IPS-20b (cell line): Measurements from ENCODE around the gene IPPK.

Experiments
- H3K27ac ChIP-seq: one replicate; pipeline ENCODE4 v1.5.1; 2013; ENCODE audit warnings: low read length
- H3K27me3 ChIP-seq: 2 replicates; pipeline ENCODE4 v1.6.1; 2013; ENCODE audit warnings: mild to moderate bottlenecking, low read length, inconsistent platforms; ENCODE audit not compliant: insufficient read depth
- H3K36me3 ChIP-seq: 2 replicates; pipeline ENCODE4 v1.6.1; 2013; ENCODE audit warnings: low read depth, mild to moderate bottlenecking, inconsistent platforms, low read length, moderate library complexity; ENCODE audit not compliant: insufficient read depth
- H3K4me1 ChIP-seq: 2 replicates; pipeline ENCODE4 v1.6.1; 2013; ENCODE audit warnings: mild to moderate bottlenecking, control low read depth, inconsistent platforms, low read length, moderate library complexity; ENCODE audit not compliant: insufficient read depth
- H3K4me3 ChIP-seq: 2 replicates; pipeline ENCODE4 v1.5.1; 2013; ENCODE audit warnings: mild to moderate bottlenecking, low read length, inconsistent platforms
- H3K9ac ChIP-seq: 2 replicates; pipeline ENCODE4 v1.6.1; 2013; ENCODE audit warnings: low read depth, mild to moderate bottlenecking, inconsistent platforms, low read length, moderate library complexity
- H3K9me3 ChIP-seq: 2 replicates; pipeline ENCODE4 v1.6.1; 2013; ENCODE audit warnings: mild to moderate bottlenecking, low read depth, low read length, inconsistent platforms; ENCODE audit not compliant: insufficient read depth

IPPK gene

DNA sequence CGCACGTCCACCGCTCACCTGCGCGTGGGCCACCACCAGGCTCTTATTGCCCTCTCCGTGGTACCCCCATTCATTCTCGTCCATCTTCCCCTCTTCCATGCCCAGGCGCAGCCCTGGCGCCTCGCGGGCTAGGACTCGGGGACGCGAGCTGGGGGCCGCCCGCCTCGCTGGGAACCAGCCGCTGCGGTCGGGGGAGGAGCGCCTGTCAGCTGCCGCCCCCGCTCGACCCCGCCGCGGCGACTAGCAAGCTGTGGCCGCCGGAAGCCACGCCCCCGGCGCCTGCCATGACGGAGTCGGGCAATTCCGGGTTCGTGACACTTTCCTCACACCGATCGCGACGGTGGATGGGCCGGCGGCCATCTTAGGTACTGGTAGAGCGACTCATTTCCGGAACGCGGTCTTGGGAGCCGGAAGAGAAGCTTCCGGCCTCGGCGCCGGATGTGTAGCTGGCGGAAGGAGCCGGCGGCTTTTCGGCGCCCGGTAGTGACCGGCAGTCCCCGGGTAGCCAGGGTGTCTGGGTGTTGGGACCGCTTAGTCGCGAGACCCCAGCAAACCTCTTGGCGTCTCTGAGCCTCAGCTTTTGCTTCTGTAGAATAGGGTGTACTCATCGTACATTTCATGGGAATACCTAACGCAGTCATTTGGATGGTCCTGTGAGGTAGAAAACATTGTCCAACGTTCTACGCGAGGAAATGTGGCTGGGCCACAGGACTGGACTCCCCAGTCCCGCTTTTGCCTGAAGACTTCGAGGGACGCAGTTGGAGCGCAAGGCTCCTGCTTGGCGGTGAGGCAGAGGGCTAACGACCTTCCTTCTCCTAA is at the start of gene IPPK:
Gene IPPK (minus strand): TSS at position 242 of the 819 bp plus-strand sequence. CDS start 143 bp downstream, at position 99.
- peaks cover 7% of the 10 kb centered on the region; the same call in 1 of the 2 replicates for H3K4me1 ChIP-seq
- H3K36me3 ChIP-seq: peaks cover 13% of the 10 kb centered on the region; the same call in 1 of the 2 replicates
- H3K9me3 ChIP-seq: no peaks in the 10 kb centered on the region
- H3K4me3 ChIP-seq: peak within 1 kb of the TSS; percentile 90
- H3K27me3 ChIP-seq: no peaks in the 10 kb centered on the region
- peak within 1 kb of the TSS; percentile 92 for H3K9ac ChIP-seq
- peak within 1 kb of the TSS; percentile 11 for H3K27ac ChIP-seq

DNA sequence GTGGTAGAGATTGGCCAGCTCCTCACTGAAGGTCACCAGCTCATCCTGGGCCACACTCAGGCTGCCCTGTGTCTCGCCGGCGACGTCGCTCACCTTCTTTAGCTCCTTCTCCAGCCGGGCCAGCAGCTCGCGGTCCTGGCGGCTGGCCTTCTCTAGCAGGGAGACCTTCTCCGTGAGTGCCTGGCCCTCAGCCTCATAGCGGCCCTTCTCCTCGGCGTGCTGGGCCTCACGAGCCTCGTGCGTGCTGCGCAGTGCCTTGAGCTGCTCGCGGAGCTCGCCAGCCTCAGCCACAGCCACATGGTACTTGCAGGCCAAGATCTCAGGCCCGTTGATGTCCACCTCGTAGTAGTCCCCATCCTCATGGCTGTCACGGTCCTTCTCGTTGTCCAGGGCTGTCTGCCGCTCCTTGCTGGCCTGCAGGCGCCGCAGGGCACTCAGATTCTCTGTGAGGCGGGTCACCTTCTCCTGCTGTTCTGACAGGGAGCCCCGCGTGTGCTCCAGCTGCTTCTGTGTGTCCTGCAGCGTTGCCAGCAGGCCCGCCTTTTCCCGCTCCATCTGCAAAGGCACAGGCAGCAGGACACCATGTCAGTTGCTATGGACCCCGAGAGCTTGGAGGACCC is 49.2 kb upstream of the IPPK start:
- H3K27ac ChIP-seq: no peak overlapping the region
- H3K4me1 ChIP-seq: no peaks in the 10 kb centered on the region
- peaks cover 85% of the 10 kb centered on the region for H3K36me3 ChIP-seq

GRCh38 chr9:92718086-92719001 is 48.4 kb upstream of the IPPK start:
- Histone ChIP-seq H3K27ac (no peak overlapping the region), H3K9me3 (no peaks in the 10 kb centered on the region), H3K4me1 (no peaks in the 10 kb centered on the region), H3K27me3 (no peaks in the 10 kb centered on the region), H3K36me3 (peaks cover 93% of the 10 kb centered on the region), H3K4me3 (no peak overlapping the region), H3K9ac (no peak overlapping the region)

More for the DNA sequence above, 49.2 kb upstream of the IPPK start:
- Histone ChIP-seq H3K9me3 (no peaks in the 10 kb centered on the region), H3K27me3 (no peaks in the 10 kb centered on the region), H3K9ac (no peak overlapping the region), H3K4me3 (no peak overlapping the region)

DNA sequence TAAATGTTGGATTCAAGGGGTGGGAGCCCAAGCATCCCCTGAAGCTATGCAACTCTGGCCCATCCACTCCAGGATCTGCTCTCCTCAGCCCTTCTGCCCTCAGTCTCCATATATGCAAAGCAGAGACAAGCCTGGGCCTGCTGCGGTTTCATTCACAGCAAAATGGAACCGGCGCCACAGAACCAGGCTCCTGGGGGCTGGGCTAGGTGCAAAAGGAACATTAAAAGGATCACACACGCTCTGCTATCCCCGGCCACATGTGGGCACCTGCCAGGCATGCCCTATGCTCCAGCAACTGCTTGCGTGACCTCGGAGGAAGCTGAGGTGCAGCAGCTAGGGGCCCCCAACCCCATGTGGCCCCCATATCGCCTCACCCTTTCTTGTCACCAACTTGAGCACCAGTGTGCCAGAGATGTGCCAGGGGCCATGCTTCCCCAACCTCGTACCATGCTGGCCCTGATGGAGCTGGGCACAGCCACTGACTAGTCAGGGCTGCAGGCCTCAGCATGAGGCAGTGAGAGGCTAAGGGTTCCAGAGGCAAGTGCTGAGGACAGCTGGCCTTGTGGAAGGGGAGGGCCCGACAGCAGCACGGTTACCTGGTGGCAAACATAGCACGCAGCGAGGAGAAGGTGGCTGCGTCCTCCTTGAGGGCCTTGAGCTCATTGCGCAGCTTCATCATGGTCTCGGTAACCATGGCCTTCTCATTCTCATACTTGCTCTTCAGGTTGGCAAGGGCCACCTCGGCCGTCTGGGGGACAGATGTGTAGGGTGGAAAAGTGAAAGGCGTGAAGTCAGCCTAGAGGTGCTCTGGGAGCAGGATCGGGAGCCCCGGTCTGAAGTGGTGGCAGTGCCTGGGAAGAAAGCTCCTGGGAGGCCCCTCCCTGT is 47.5 kb upstream of the IPPK start:
- H3K27me3 ChIP-seq: no peaks in the 10 kb centered on the region
- H3K4me3 ChIP-seq: no peak overlapping the region
- no peak overlapping the region for H3K27ac ChIP-seq
- H3K36me3 ChIP-seq: peaks cover 93% of the 10 kb centered on the region
- no peaks in the 10 kb centered on the region for H3K4me1 ChIP-seq
- no peak overlapping the region for H3K9ac ChIP-seq
- H3K9me3 ChIP-seq: no peaks in the 10 kb centered on the region

GRCh38 chr9:92716557-92716956 is 46.6 kb upstream of the IPPK start:
- H3K4me3 ChIP-seq: no peak overlapping the region
- H3K9me3 ChIP-seq: no peaks in the 10 kb centered on the region
- no peak overlapping the region for H3K27ac ChIP-seq
- peaks cover 85% of the 10 kb centered on the region for H3K36me3 ChIP-seq
- H3K27me3 ChIP-seq: no peaks in the 10 kb centered on the region
- H3K9ac ChIP-seq: no peak overlapping the region
- no peaks in the 10 kb centered on the region for H3K4me1 ChIP-seq

GRCh38 chr9:92715488-92716231 is 45.7 kb upstream of the IPPK start:
- H3K36me3 ChIP-seq: peaks cover 84% of the 10 kb centered on the region
- no peaks in the 10 kb centered on the region for H3K9me3 ChIP-seq
- H3K27me3 ChIP-seq: no peaks in the 10 kb centered on the region
- no peak overlapping the region for H3K27ac ChIP-seq
- H3K9ac ChIP-seq: no peak overlapping the region
- H3K4me3 ChIP-seq: no peak overlapping the region
- H3K4me1 ChIP-seq: no peaks in the 10 kb centered on the region

DNA sequence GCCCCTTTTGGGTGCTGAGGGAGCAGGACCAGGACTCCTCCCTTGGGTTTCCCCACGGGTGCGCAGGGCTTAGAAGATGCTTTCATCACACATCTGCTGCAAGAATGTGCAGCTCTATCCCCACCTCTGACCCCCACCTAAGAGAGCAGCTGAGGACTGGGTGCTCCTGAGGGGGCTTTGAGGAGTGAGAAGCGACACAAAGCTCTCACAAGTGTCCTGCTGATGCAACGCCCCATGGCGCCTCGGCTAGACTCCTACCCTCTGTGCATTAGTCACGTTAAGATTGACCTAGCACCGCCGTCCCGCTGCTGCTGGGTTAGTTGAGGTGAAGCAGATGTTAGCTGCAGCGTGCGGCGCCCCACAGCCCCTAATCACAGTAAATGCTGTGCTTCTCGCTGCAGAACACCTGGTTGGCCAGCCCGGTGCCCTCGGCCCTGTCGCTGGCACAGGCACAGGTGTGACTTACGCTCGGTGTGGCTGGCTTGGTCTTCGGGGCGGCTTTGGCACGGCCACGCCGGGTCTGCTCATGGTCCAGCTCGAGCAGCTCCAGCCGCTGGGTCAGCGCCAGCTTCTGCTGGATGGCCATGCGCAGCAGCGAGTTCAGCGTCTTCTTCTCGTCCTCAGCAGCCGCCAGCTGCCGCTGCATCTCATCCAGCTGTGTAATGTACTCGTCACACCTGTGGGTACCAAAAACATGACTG is 45.0 kb upstream of the IPPK start:
- Histone ChIP-seq H3K4me3 (no peak overlapping the region), H3K4me1 (no peaks in the 10 kb centered on the region), H3K36me3 (peaks cover 80% of the 10 kb centered on the region), H3K27ac (no peak overlapping the region), H3K9me3 (no peaks in the 10 kb centered on the region), H3K9ac (no peak overlapping the region), H3K27me3 (no peaks in the 10 kb centered on the region)

GRCh38 chr9:92714016-92714415 is 44.1 kb upstream of the IPPK start:
- Histone ChIP-seq H3K4me3 (no peak overlapping the region), H3K27ac (no peak overlapping the region), H3K27me3 (no peaks in the 10 kb centered on the region), H3K9ac (no peak overlapping the region), H3K9me3 (no peaks in the 10 kb centered on the region), H3K4me1 (no peaks in the 10 kb centered on the region), H3K36me3 (peaks cover 71% of the 10 kb centered on the region)

DNA sequence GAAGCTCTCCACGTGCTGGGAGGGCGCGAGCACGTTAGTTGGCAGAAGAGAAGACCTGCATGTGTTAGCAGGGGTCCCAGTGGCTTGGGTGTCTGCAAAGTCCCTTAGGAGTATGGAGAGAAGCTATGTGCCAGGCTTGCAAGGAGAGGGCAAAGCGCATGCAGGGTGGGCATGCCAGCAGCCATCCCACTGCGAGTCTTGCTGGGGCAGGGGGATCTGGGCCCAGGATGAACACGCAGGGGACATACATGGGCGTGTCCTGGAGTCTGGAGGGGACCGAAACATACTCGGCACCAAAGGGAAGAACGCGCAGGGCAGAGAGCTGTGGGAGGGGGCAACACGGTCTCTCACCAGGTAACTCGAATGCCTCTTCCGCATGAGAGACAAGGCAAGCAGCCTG is 43.6 kb upstream of the IPPK start:
- H3K36me3 ChIP-seq: peaks cover 66% of the 10 kb centered on the region
- no peak overlapping the region for H3K9ac ChIP-seq

DNA sequence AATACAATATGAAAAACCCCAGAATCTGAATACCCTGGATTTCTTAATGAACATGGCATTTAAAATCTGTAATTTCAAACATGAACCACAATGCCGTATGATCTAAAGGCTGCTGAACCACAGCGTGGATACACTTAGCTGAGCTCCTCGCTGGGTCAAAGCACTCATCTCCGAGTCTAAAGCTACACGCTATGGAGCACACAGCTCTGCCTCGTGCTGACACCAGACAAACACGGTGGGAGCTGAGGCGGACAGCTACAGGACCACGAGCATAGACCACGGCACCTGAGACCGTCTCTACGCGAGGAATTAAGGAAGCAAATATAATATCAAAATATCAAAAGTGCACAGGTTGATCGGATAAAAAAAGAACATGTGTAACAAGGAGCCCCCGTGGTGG is 42.8 kb upstream of the IPPK start:
- Histone ChIP-seq H3K36me3 (peaks cover 58% of the 10 kb centered on the region), H3K27me3 (no peaks in the 10 kb centered on the region), H3K27ac (no peak overlapping the region), H3K4me3 (no peak overlapping the region), H3K9me3 (no peaks in the 10 kb centered on the region), H3K9ac (no peak overlapping the region), H3K4me1 (no peaks in the 10 kb centered on the region)

More for the DNA sequence above, 43.6 kb upstream of the IPPK start:
- no peak overlapping the region for H3K4me3 ChIP-seq
- no peaks in the 10 kb centered on the region for H3K9me3 ChIP-seq
- no peaks in the 10 kb centered on the region for H3K27me3 ChIP-seq
- H3K4me1 ChIP-seq: no peaks in the 10 kb centered on the region
- no peak overlapping the region for H3K27ac ChIP-seq
